GM23248 (cell line): ENCODE results near the gene LMO3.

Source experiments
- EZH2 ChIP-seq: fragments of 200-600 bp; sonication (generic); IDR thresholded peaks from 2 replicates; pipeline ENCODE4 v1.6.1; 2018; ENCODE audit warnings: antibody characterized with exemption, mild to moderate bottlenecking; ENCODE audit not compliant: insufficient read depth, poor library complexity, severe bottlenecking
- EZH2phosphoT487 ChIP-seq: fragments of 200-600 bp; sonication (generic); IDR thresholded peaks from 2 replicates; pipeline ENCODE4 v1.6.1; 2018; ENCODE audit warnings: antibody characterized with exemption, moderate library complexity, mild to moderate bottlenecking, low read depth; ENCODE audit not compliant: insufficient read depth

DNA sequence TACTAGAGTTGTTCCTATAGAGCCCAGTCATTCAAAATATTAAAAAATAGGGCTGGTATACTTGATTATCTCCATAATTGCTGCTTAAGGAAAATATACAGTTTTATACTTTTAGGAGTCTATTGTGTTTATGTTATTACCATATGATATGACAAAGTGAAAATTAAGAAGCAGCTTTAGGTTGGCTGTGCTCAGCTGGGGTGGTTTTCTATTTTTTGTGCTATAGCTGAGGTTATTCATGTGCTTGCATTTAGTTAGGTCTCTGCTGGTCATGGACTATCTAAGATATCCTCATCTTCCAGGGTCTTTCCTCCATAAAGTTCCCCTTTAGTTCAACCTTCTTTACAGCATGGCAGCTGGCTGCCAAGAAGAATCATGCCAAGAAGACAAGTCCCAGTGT lies 13.6 kb upstream of the LMO3 start:
- TF ChIP-seq EZH2 (no peak), EZH2phosphoT487 (no peak)
